GM19023 (cell line): ENCODE measurements around the gene SMTNL2.
"Not testable (repeated sequence)": the region's sequence is repeated elsewhere in the genome, so short reads cannot be mapped to it uniquely, and the experiment has no call there.

Experiments
- ATAC-seq: cut with Tn5 transposase; IDR thresholded peaks from one replicate; pipeline ENCODE4 v1.9.1; 2021; ENCODE audit warnings: mild to moderate bottlenecking, moderate library complexity; ENCODE audit not compliant: unreplicated experiment

SMTNL2 gene

GRCh38 chr17:4598776-4599504 is 14.6 kb downstream of the SMTNL2 start:
- no peak for ATAC-seq

GRCh38 chr17:4599505-4600281 is 15.4 kb downstream of the SMTNL2 start:
- ATAC-seq = no peak

GRCh38 chr17:4600563-4600962 is 16.2 kb downstream of the SMTNL2 start:
- no peak for ATAC-seq

- ATAC-seq = no peak
These were observed 17.0 kb downstream of the SMTNL2 start for GRCh38 chr17:4601326-4601725.

- ATAC-seq = no peak
These were observed 17.7 kb downstream of the SMTNL2 start for GRCh38 chr17:4602041-4602440.

- no peak for ATAC-seq
These were observed 19.8 kb downstream of the SMTNL2 start for GRCh38 chr17:4604111-4604644.

- ATAC-seq = not testable (repeated sequence)
These were observed 20.4 kb downstream of the SMTNL2 start for GRCh38 chr17:4604736-4605135.

GRCh38 chr17:4605826-4606225 is 21.5 kb downstream of the SMTNL2 start:
- no peak for ATAC-seq

- no peak for ATAC-seq
These were observed 23.0 kb downstream of the SMTNL2 start for GRCh38 chr17:4607261-4607741.

GRCh38 chr17:4607773-4608187 is 23.5 kb downstream of the SMTNL2 start:
- no peak for ATAC-seq

GRCh38 chr17:4609761-4610160 is 25.4 kb downstream of the SMTNL2 start:
- ATAC-seq = no peak

GRCh38 chr17:4610162-4610561 is 25.8 kb downstream of the SMTNL2 start:
- no peak for ATAC-seq

GRCh38 chr17:4610656-4611055 is 26.3 kb downstream of the SMTNL2 start:
- no peak for ATAC-seq

- no peak for ATAC-seq
These were observed 32.1 kb downstream of the SMTNL2 start for GRCh38 chr17:4616476-4616875.

- no peak for ATAC-seq
These were observed 32.8 kb downstream of the SMTNL2 start for GRCh38 chr17:4617090-4617489.

GRCh38 chr17:4617590-4618351 is 33.4 kb downstream of the SMTNL2 start:
- ATAC-seq = no peak

GRCh38 chr17:4620531-4621101 is 36.3 kb downstream of the SMTNL2 start:
- no peak for ATAC-seq

- ATAC-seq = no peak
These were observed 38.0 kb downstream of the SMTNL2 start for GRCh38 chr17:4622375-4622774.

GRCh38 chr17:4623249-4623648 is 38.9 kb downstream of the SMTNL2 start:
- no peak for ATAC-seq

- ATAC-seq = not testable (repeated sequence)
These were observed 40.2 kb downstream of the SMTNL2 start for GRCh38 chr17:4624451-4624911.

GRCh38 chr17:4625181-4625617 is 40.9 kb downstream of the SMTNL2 start:
- ATAC-seq = no peak
